DND-41 (cell line): Measurements from ENCODE around the gene TRIAP1.

ENCODE experiments used
- ATAC-seq: fragments of 200-7000 bp; cut with Tn5 transposase; 3 replicates; pipeline ENCODE4 v1.9.1; 2021; ENCODE audit warnings: low read depth; ENCODE audit not compliant: insufficient read depth
- DNase-seq: peaks from one replicate; pipeline ENCODE4 v3.0.0-alpha.2; 2020
- H2AFZ ChIP-seq: 2 replicates; pipeline ENCODE4 v1.6.0; 2012; ENCODE audit warnings: low read depth, low read length
- H3K27ac ChIP-seq: 2 replicates; pipeline ENCODE4 v1.5.1; 2012; ENCODE audit warnings: low read length, inconsistent platforms
- H3K27me3 ChIP-seq: fragments of 200-600 bp; sonication (generic); 2 replicates; pipeline ENCODE4 v1.6.0; 2012; ENCODE audit warnings: low read length, mild to moderate bottlenecking, inconsistent platforms; ENCODE audit not compliant: insufficient read depth, poor library complexity
- H3K36me3 ChIP-seq: 2 replicates; pipeline ENCODE4 v1.5.1; 2012; ENCODE audit warnings: low read length, inconsistent platforms; ENCODE audit not compliant: insufficient read depth
- H3K4me1 ChIP-seq: 2 replicates; pipeline ENCODE4 v1.5.1; 2012; ENCODE audit warnings: mild to moderate bottlenecking, low read length; ENCODE audit not compliant: insufficient read depth
- H3K4me2 ChIP-seq: 2 replicates; pipeline ENCODE4 v1.6.0; 2012; ENCODE audit warnings: mild to moderate bottlenecking, moderate library complexity, low read length, inconsistent platforms; ENCODE audit not compliant: insufficient read depth
- H3K4me3 ChIP-seq, 2 experiments: fragments of 200-600 bp in 1 of 2; shearing (Covaris generic) in 1 of 2; 2 replicates each; pipeline ENCODE4 v1.5.1; 2012 to 2016; ENCODE audit warnings: inconsistent platforms in 2 of 2, low read length in 2 of 2, mild to moderate bottlenecking in 2 of 2, low read depth in 1 of 2, moderate library complexity in 1 of 2
- H3K79me2 ChIP-seq: 2 replicates; pipeline ENCODE4 v1.6.0; 2012; ENCODE audit warnings: low read length, inconsistent platforms; ENCODE audit not compliant: insufficient read depth
- H3K9ac ChIP-seq: 2 replicates; pipeline ENCODE4 v1.6.0; 2012; ENCODE audit warnings: low read depth, mild to moderate bottlenecking, inconsistent platforms, low read length, moderate library complexity
- H3K9me3 ChIP-seq: 2 replicates; pipeline ENCODE4 v1.5.1; 2012; ENCODE audit warnings: low read length, moderate library complexity, mild to moderate bottlenecking, inconsistent platforms; ENCODE audit not compliant: insufficient read depth, severe bottlenecking
- H4K20me1 ChIP-seq: 2 replicates; pipeline ENCODE4 v1.6.0; 2012; ENCODE audit warnings: low read length; ENCODE audit not compliant: insufficient read depth
- CTCF ChIP-seq: IDR thresholded peaks from 2 replicates; pipeline ENCODE4 v1.5.1; 2012; ENCODE audit warnings: borderline replicate concordance, low read length, moderate library complexity, mild to moderate bottlenecking; ENCODE audit not compliant: poor library complexity, severe bottlenecking; ENCODE audit errors: extremely low read depth
- EZH2 ChIP-seq: IDR thresholded peaks from 3 replicates; pipeline ENCODE4 v1.6.1; 2012; ENCODE audit warnings: borderline replicate concordance, low read depth, mild to moderate bottlenecking, moderate library complexity, low read length, inconsistent platforms; ENCODE audit not compliant: severe bottlenecking

Gene TRIAP1

DNA sequence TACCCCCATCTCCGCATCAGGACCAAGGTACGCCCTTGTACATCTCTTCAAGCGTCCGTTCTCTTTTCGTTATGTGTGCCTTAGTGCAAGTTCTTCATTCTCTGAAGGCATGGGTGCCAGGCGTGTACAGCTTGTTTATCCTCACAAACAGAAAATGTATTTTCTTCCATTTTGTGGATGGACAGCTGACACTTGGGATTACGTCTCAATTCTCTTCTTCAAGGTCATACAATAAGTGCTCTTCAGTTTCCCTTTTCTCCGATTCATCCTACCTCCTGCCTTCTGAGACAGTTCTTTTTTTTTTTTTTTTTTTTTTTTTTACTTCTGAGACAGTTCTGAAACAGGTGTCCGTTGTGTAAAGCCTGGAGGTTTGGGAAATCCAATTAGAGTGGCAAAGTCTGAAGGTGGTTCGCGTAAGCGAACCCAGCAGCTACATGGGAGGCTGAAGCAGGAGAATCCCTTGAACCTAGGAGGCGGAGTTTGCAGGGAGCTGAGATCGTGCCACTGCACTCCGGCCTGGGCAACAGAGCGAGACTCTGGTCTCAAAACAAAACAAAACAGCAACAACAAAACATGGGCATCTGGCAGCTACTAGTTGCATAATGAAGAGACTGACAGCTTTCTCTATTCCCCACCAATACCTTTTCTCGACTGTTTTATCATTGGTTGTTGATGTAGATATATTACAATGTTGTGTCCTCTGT, 7.5 kb downstream of the TRIAP1 start:
- H3K4me1 ChIP-seq = peaks cover 25% of the 10 kb centered on the region
- H3K4me2 ChIP-seq = peak overlapping the region; percentile 96
- H3K79me2 ChIP-seq = peaks cover 49% of the 10 kb centered on the region
- peak overlapping the region; percentile 44 to 76; a peak in 3 of 4 replicates for H3K4me3 ChIP-seq
- no peaks in the 10 kb centered on the region for H3K27me3 ChIP-seq
- peak; percentile 1; the same call in 1 of the 3 replicates for ATAC-seq
- peaks cover 17% of the 10 kb centered on the region for H4K20me1 ChIP-seq
- no peaks in the 10 kb centered on the region for H3K9me3 ChIP-seq
- TF ChIP-seq CTCF (no peak), EZH2 (no peak)
- peak overlapping the region; percentile 56 for H3K9ac ChIP-seq
- no peak for DNase-seq
- peak overlapping the region; percentile 78; the same call in 1 of the 2 replicates for H2AFZ ChIP-seq
- peak overlapping the region; percentile 68 for H3K27ac ChIP-seq
- peaks cover 41% of the 10 kb centered on the region for H3K36me3 ChIP-seq

GRCh38 chr12:120437735-120438494, 8.3 kb downstream of the TRIAP1 start, which contains the start of gene COX6A1:
TSS of gene COX6A1 (plus strand) at chr12:120438113. CDS start at chr12:120438127, 14 bp downstream.
- DNase-seq = peak; percentile 99
- peaks cover 42% of the 10 kb centered on the region for H3K79me2 ChIP-seq

GRCh38 chr12:120432772-120433525, 13.2 kb downstream of the TRIAP1 start:
- no peak for TF ChIP-seq CTCF
- no peak for TF ChIP-seq EZH2
- Histone ChIP-seq H3K4me3 (no peak overlapping the region), H2AFZ (no peak overlapping the region), H3K27me3 (no peaks in the 10 kb centered on the region), H3K4me2 (no peak overlapping the region), H3K27ac (no peak overlapping the region), H3K79me2 (peaks cover 6% of the 10 kb centered on the region), H3K9ac (no peak overlapping the region), H3K36me3 (no peaks in the 10 kb centered on the region), H3K9me3 (no peaks in the 10 kb centered on the region), H4K20me1 (no peaks in the 10 kb centered on the region), H3K4me1 (peaks cover 5% of the 10 kb centered on the region; the same call in 1 of the 2 replicates)
- ATAC-seq (no peak), DNase-seq (no peak)

More at GRCh38 chr12:120437735-120438494, 8.3 kb downstream of the TRIAP1 start, which contains the start of gene COX6A1:
- TF ChIP-seq CTCF (peak; percentile 15), EZH2 (no peak)
- Histone ChIP-seq H3K4me1 (peaks cover 25% of the 10 kb centered on the region), H3K36me3 (peaks cover 34% of the 10 kb centered on the region), H3K4me3 (peak within 1 kb of the TSS; percentile 44 to 76), H3K27me3 (no peaks in the 10 kb centered on the region), H3K9me3 (no peaks in the 10 kb centered on the region), H3K27ac (peak within 1 kb of the TSS; percentile 68), H3K4me2 (peak within 1 kb of the TSS; percentile 96), H2AFZ (peak within 1 kb of the TSS; percentile 78), H3K9ac (peak within 1 kb of the TSS; percentile 56), H4K20me1 (peaks cover 17% of the 10 kb centered on the region)
- peak; percentile 98 for ATAC-seq
